Adrenal gland (tissue), 12 donors: ENCODE results near the gene TNKS1BP1. TPM values are rescaled to one million over a fixed set of nuclear protein-coding genes. Genes with fewer than 3 reads are reported as not detected.

Source experiments
- DNase-seq, 7 donors: peaks; one replicate each; pipeline ENCODE4 v3.0.0-alpha.2; 2019 to 2020
- H3K27ac ChIP-seq, 5 donors: fragments of 200-600 bp; sonication (generic) in 4 of 5; 1 replicate in 3 of 5; 2 replicates in 2 of 5; pipeline versions ENCODE4 v1.5.1 to v1.8.0; 2016 to 2020; ENCODE audit warnings: mild to moderate bottlenecking in 1 of 5
- H3K27me3 ChIP-seq: fragments of 200-600 bp; 2 replicates; pipeline ENCODE4 v1.8.0; 2021
- H3K36me3 ChIP-seq, 2 donors: fragments of 200-600 bp; replicated peaks in 1 of 2; 1 replicate in 1 of 2; 2 replicates in 1 of 2; pipeline versions ENCODE4 v1.5.1 to v1.8.0; 2018 to 2022
- H3K4me1 ChIP-seq, 2 donors: fragments of 200-600 bp; replicated peaks in 1 of 2; 1 replicate in 1 of 2; 2 replicates in 1 of 2; pipeline versions ENCODE4 v1.5.1 to v1.8.0; 2018 to 2021
- H3K4me3 ChIP-seq, 4 donors: fragments of 200-600 bp; sonication (generic) in 3 of 4; one replicate each; pipeline ENCODE4 v1.5.1; 2016 to 2018
- H3K9me3 ChIP-seq, 3 donors: fragments of 200-600 bp; sonication (generic) in 1 of 3; replicated peaks in 1 of 3; 1 replicate in 2 of 3; 2 replicates in 1 of 3; pipeline versions ENCODE4 v1.5.1 to v1.8.0; 2016 to 2021
- POLR2A ChIP-seq, 2 donors: fragments of 450-650 bp; IDR thresholded peaks; one replicate each; pipeline ENCODE4 v1.6.1; 2017; ENCODE audit warnings: antibody characterized with exemption in 2 of 2, mild to moderate bottlenecking in 2 of 2, moderate library complexity in 1 of 2
- WGBS, 4 donors: extraction: QIAGEN DNeasy Blood & Tissue Kit in 2 of 4; methylation state at CpG; one replicate each; pipeline versions ENCODE4 v1.1.5 to v1.1.7; 2013 to 2017; 5-methylcytosine and 5-hydroxymethylcytosine counted together
- intact Hi-C, 2 donors: fragments of 100-400 bp; cut with DNase I; formaldehyde crosslinking; loops; one replicate each; pipeline versions ENCODE4 v1.14.1 to v1.15.0; 2022 to 2023
- polyA plus RNA-seq, 3 donors: library from polyadenylated mRNA; stranded (reverse); fragments of 200-250 nt in 2 of 3; fragments of 350-450 nt in 1 of 3; fragmentation: Illumina TruSeq in 1 of 3; extraction: RNeasy Lipid Tissue Mini Kit (QIAGEN cat#74804) in 1 of 3; gene quantifications; one replicate each; pipeline ENCODE4 v1.2.3, GENCODE V29; 2013 to 2014
- total RNA-seq, 9 donors: library from RNA; depleted of rRNA in 4 of 9; stranded (reverse); fragments of >200 nt in 4 of 9; fragments of 120-200 nt in 1 of 9; fragmentation: NEBNext Ultra II Directional in 1 of 9; extraction: Animal tissue kit (Norgen Biotek cat#: 25700) in 1 of 9; gene quantifications; one replicate each; pipeline versions ENCODE4 v1.1.0 to v1.2.4, GENCODE V29; 2013 to 2023
- TF ChIP-seq, protein P1 (sequence below), 6 experiments: fragments of 450-650 bp in 4 of 6; fragments of 200-600 bp in 2 of 6; sonication (generic) in 1 of 6; IDR thresholded peaks; 1 replicate in 5 of 6; 2 replicates in 1 of 6; pipeline versions ENCODE4 v1.5.1 to v1.8.0; 2016 to 2021; ENCODE audit warnings: antibody characterized with exemption in 6 of 6, mild to moderate bottlenecking in 2 of 6, moderate library complexity in 1 of 6
- donor health status: healthy with polysubstance abuse.
- donor health status: Bipolar disorder and iron deficiency.
- donor health status: DM: yes; HTN: yes; CAD: no.
- donor health status: DM: no; HTN: no; CAD: no.
- donor health status: DM: no; HTN: no; CAD: no.
- donor health status: DM: yes; HTN: yes; CAD: no.

TNKS1BP1 gene
- total and polyA plus RNA-seq, 12 donors, result 24.5 to 338 (median 140) TPM

DNA sequence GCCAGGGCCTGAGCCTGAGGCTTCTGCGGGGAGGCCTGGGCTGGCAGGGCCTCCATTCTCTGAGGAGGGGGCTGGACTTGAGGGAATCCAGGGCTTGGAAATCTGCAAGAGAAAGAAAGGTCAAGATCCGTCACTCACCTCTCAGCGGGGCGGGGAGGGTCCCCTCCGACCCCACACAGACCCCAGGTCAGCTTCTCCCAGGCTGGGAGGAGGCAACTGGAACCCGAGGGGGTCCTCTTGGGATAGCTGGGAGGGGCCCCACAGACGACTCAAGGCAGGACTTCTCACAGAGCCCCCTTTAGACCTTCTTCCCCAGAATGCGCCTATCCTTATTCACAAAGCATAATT is 11.0 kb downstream of the TNKS1BP1 start:
- peak overlapping the region in 3 of 5 donors; percentile 83 to 98 (median 87) for H3K27ac ChIP-seq
- H3K36me3 ChIP-seq, result peaks cover 0 to 72% of the 10 kb centered on the region in 2 donors
- no peak for DNase-seq

DNA sequence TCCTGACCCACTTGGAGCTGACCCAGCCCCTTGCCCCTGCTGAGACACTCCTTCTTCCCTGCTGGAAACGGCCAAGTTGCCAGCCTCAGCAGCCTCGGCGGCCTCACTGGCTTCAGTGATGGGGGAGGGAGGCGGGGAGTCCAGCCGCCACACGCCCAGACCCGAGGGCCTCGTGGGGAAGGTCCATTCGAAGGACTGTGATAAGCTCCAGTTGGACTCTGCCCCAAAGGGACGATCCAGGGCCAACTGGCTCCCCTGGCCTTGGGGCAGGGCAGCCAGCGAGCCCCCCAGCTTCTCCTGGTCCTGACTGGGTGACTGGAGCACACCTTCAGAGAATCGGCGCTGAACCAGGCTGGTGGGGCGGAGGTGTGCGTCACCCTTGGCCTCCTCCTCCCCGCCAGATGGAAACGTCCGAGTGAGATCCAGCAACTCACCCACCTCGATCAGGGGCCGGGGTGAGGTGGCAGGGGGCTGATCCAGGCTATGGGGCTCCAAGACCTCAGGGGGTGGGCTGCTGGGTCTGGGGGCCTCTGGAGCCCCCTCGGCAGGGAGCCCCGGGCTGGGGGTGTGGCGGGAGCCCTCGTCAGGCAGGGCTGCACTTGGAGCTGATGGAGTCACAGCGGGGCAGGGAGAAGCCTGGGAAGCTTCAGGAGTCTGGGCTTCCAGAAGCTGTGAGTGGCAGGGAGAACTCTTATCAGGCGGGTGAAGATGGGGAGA is 11.5 kb downstream of the TNKS1BP1 start:
- Histone ChIP-seq H3K36me3 (peaks cover 0 to 67% of the 10 kb centered on the region in 2 donors), H3K4me3 (no peak overlapping the region), H3K27me3 (no peaks in the 10 kb centered on the region), H3K4me1 (peaks cover 74 to 85% of the 10 kb centered on the region in 2 donors), H3K27ac (peak overlapping the region in 4 of 5 donors; percentile 25 to 98 (median 85)), H3K9me3 (no peaks in the 10 kb centered on the region)
- TF ChIP-seq, protein P1, sequence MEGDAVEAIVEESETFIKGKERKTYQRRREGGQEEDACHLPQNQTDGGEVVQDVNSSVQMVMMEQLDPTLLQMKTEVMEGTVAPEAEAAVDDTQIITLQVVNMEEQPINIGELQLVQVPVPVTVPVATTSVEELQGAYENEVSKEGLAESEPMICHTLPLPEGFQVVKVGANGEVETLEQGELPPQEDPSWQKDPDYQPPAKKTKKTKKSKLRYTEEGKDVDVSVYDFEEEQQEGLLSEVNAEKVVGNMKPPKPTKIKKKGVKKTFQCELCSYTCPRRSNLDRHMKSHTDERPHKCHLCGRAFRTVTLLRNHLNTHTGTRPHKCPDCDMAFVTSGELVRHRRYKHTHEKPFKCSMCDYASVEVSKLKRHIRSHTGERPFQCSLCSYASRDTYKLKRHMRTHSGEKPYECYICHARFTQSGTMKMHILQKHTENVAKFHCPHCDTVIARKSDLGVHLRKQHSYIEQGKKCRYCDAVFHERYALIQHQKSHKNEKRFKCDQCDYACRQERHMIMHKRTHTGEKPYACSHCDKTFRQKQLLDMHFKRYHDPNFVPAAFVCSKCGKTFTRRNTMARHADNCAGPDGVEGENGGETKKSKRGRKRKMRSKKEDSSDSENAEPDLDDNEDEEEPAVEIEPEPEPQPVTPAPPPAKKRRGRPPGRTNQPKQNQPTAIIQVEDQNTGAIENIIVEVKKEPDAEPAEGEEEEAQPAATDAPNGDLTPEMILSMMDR (IDR thresholded peaks at IDR 0.05), result no peak
- no peak for TF ChIP-seq POLR2A (IDR thresholded peaks at IDR 0.05)
- peak in 2 of 7 donors; percentile 53 to 61 for DNase-seq
- intact Hi-C loops, result no loop called here
- WGBS, 4 donors, result 44 to 60% (median 55%) methylated on average over 6 to 26 of the region's 26 CpGs

More for the DNA sequence above, 11.0 kb downstream of the TNKS1BP1 start:
- Histone ChIP-seq H3K4me1 (peaks cover 74 to 86% of the 10 kb centered on the region in 2 donors), H3K27me3 (no peaks in the 10 kb centered on the region), H3K4me3 (no peak overlapping the region), H3K9me3 (no peaks in the 10 kb centered on the region)
- WGBS, 4 donors, result 75 to 90% (median 77%) methylated on average over 4 to 8 of the region's 8 CpGs
- intact Hi-C loops, result no loop called here
- no peak for TF ChIP-seq POLR2A (IDR thresholded peaks at IDR 0.05)
- TF ChIP-seq, protein P1 (IDR thresholded peaks at IDR 0.05), result no peak

DNA sequence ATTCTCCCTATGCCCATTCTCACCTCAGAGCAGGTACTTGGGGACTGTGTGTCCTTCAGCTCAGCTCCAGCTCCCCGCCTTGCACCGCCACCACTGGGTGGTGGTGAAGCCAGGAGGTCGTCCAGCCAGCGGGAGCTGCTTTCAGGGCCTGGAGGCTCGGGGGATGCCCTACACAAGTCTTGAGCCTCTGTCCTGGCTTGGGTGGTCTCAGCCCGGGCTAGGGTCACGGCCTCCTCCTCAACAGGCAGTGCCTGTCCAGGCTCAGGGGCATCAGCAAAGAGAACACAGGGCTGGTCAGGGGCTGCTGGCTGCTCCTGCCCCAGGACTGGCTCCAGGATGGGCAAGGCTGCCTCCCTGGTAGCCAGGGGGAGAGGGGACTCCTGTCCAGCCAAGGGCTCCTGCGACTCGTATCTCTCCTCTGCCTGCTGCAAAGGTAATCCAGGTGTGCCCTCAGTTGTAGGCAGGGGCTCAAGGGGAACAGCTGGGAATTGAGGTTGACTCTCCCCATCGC is 12.2 kb downstream of the TNKS1BP1 start:
- peaks cover 69 to 85% of the 10 kb centered on the region in 2 donors for H3K4me1 ChIP-seq
- WGBS, 4 donors, result 69 to 80% (median 72%) methylated on average over 5 to 10 of the region's 10 CpGs
- intact Hi-C loops, result no loop called here
- no peaks in the 10 kb centered on the region for H3K9me3 ChIP-seq
- TF ChIP-seq, protein P1 (IDR thresholded peaks at IDR 0.05), result no peak
- TF ChIP-seq POLR2A (IDR thresholded peaks at IDR 0.05), result no peak
- peak in 1 of 7 donors; percentile 49 for DNase-seq
- peaks cover 0 to 63% of the 10 kb centered on the region in 2 donors for H3K36me3 ChIP-seq
- H3K27me3 ChIP-seq, result no peaks in the 10 kb centered on the region
- H3K4me3 ChIP-seq, result no peak overlapping the region
- H3K27ac ChIP-seq, result peak overlapping the region; percentile 25 to 98 (median 83)

DNA sequence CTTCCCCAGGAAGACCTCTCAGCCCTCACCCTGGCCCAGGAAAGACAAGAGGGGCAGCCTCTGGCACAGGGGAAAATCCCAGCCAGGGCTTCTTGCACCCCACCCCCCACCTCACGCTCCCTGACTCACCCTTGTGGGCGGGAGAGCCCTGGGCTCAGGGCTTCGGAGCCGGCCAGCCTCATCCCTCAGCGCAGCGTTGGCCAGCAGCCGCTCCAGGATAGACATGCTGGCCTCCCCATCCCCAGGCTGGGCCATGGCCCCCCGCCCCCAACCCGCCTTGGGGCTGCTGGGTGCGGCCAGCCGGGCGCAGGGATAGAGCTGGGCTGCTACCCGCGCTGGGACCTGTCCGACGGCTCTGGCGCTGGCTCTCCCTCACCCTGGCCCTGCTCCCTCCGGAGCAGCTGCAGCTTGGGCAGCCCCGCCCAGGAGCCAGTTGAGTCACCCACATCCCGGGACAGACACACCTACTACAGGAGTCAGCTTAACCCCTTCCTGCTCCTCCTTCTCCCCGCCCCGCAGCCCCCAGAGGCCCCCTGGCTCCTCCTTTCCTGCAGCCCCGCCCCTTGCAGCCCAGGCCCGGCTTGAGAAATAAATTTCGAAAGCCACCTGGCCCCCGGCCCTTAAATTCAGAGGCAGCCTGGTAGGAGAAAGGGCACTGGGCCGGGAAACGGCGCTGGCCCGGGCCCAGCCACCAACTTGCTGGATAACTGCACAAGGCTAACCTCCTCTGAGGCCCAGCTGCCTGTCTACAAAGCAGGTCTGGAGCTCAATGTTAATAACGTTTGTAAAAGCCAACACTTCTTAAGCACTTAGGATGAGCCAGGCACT is 13.4 kb downstream of the TNKS1BP1 start:
- Histone ChIP-seq H3K27ac (peak overlapping the region; percentile 54 to 98 (median 83)), H3K4me1 (peaks cover 65 to 84% of the 10 kb centered on the region in 2 donors), H3K36me3 (peaks cover 0 to 51% of the 10 kb centered on the region in 2 donors), H3K27me3 (no peaks in the 10 kb centered on the region), H3K9me3 (no peaks in the 10 kb centered on the region), H3K4me3 (peak overlapping the region in 3 of 4 donors; percentile 41 to 63 (median 42))
- TF ChIP-seq, protein P1 (IDR thresholded peaks at IDR 0.05), result no peak
- peak; percentile 77 to 96 for TF ChIP-seq POLR2A (IDR thresholded peaks at IDR 0.05)
- 0 to 2% (median 1%) methylated on average over 6 to 31 of the region's 31 CpGs for WGBS, 4 donors
- intact Hi-C loops, result no loop called here
- peak; percentile 94 to 99 (median 98) for DNase-seq
